CD4-positive, alpha-beta T cell treated with Interferon alpha-2 for 1 hour (primary cell): ENCODE measurements around the gene TPRG1L.
A peak's percentile ranks its signal among the peaks of the same experiment; 100 is the strongest.

Source experiments
- DNase-seq, 2 donors: peaks; one replicate each; pipeline ENCODE4 v3.0.0-alpha.2; 2020 to 2022

Gene TPRG1L

GRCh38 chr1:3594706-3595377 is 30.0 kb upstream of the TPRG1L start:
- DNase-seq, result no peak

GRCh38 chr1:3595949-3596348 is 28.9 kb upstream of the TPRG1L start:
- no peak for DNase-seq

- no peak for DNase-seq
These were observed 27.9 kb upstream of the TPRG1L start for GRCh38 chr1:3596663-3597598.

- DNase-seq, result peak; percentile 18 to 25
These were observed 27.2 kb upstream of the TPRG1L start for GRCh38 chr1:3597599-3597964.

- DNase-seq, result no peak
These were observed 26.7 kb upstream of the TPRG1L start for GRCh38 chr1:3598051-3598491.

GRCh38 chr1:3598522-3599285 is 26.1 kb upstream of the TPRG1L start:
- DNase-seq, result no peak

- no peak for DNase-seq
These were observed 25.5 kb upstream of the TPRG1L start for GRCh38 chr1:3599286-3599811.

- DNase-seq, result no peak
These were observed 25.0 kb upstream of the TPRG1L start for GRCh38 chr1:3599816-3600215.

- no peak for DNase-seq
These were observed 24.5 kb upstream of the TPRG1L start for GRCh38 chr1:3600354-3600753.

GRCh38 chr1:3601743-3602142 is 23.1 kb upstream of the TPRG1L start:
- no peak for DNase-seq

- no peak for DNase-seq
These were observed 22.4 kb upstream of the TPRG1L start for GRCh38 chr1:3602375-3602774.

- DNase-seq, result no peak
These were observed 21.7 kb upstream of the TPRG1L start for GRCh38 chr1:3603156-3603555.

GRCh38 chr1:3603571-3604467 is 21.0 kb upstream of the TPRG1L start:
- DNase-seq, result no peak

- no peak for DNase-seq
These were observed 20.3 kb upstream of the TPRG1L start for GRCh38 chr1:3604468-3604974.

GRCh38 chr1:3604997-3605823 is 19.6 kb upstream of the TPRG1L start:
- no peak for DNase-seq

- no peak for DNase-seq
These were observed 17.8 kb upstream of the TPRG1L start for GRCh38 chr1:3606779-3607702.

- DNase-seq, result no peak
These were observed 17.1 kb upstream of the TPRG1L start for GRCh38 chr1:3607703-3608065.

- no peak for DNase-seq
These were observed 16.7 kb upstream of the TPRG1L start for GRCh38 chr1:3608154-3608553.

- DNase-seq, result no peak
These were observed 15.6 kb upstream of the TPRG1L start for GRCh38 chr1:3609016-3609768.
